ENCODE measurements around the gene CEP152. TPM values are rescaled to one million over a fixed set of nuclear protein-coding genes. Genes with fewer than 3 reads are reported as not detected.

The CEP152 gene
- total RNA-seq, 1 experiment from 2014 or later = 13.9 TPM

DNA sequence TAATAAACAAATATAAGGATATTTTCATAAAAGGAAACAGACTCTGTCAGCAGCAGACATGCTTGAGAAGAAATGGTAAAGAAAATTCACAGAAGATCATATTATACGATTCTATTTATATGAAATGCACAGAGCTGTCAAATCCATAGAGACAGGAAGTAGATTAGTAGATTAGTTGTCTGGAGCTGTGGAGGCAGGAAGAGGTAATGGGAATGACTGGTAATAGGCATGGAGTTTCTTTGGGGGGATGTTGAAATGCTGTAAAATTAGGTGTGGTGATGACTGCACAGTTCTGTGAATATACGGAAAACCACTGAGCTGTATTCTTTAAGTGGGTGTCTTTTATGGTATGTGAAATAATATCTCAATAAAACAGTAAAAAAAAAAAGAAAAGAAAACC lies 35.3 kb downstream of the CEP152 start:
- TF ChIP-seq, protein P1, sequence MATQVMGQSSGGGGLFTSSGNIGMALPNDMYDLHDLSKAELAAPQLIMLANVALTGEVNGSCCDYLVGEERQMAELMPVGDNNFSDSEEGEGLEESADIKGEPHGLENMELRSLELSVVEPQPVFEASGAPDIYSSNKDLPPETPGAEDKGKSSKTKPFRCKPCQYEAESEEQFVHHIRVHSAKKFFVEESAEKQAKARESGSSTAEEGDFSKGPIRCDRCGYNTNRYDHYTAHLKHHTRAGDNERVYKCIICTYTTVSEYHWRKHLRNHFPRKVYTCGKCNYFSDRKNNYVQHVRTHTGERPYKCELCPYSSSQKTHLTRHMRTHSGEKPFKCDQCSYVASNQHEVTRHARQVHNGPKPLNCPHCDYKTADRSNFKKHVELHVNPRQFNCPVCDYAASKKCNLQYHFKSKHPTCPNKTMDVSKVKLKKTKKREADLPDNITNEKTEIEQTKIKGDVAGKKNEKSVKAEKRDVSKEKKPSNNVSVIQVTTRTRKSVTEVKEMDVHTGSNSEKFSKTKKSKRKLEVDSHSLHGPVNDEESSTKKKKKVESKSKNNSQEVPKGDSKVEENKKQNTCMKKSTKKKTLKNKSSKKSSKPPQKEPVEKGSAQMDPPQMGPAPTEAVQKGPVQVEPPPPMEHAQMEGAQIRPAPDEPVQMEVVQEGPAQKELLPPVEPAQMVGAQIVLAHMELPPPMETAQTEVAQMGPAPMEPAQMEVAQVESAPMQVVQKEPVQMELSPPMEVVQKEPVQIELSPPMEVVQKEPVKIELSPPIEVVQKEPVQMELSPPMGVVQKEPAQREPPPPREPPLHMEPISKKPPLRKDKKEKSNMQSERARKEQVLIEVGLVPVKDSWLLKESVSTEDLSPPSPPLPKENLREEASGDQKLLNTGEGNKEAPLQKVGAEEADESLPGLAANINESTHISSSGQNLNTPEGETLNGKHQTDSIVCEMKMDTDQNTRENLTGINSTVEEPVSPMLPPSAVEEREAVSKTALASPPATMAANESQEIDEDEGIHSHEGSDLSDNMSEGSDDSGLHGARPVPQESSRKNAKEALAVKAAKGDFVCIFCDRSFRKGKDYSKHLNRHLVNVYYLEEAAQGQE (IDR thresholded peaks at IDR 0.05; ENCODE audit: insufficient read depth in 1 of 2, low read depth in 2 of 2, low read length in 1 of 2) = no peak
- TF ChIP-seq POLR2AphosphoS5 (IDR thresholded peaks at IDR 0.05; ENCODE audit: low read depth, low read length) = no peak
- TF ChIP-seq, protein P2, sequence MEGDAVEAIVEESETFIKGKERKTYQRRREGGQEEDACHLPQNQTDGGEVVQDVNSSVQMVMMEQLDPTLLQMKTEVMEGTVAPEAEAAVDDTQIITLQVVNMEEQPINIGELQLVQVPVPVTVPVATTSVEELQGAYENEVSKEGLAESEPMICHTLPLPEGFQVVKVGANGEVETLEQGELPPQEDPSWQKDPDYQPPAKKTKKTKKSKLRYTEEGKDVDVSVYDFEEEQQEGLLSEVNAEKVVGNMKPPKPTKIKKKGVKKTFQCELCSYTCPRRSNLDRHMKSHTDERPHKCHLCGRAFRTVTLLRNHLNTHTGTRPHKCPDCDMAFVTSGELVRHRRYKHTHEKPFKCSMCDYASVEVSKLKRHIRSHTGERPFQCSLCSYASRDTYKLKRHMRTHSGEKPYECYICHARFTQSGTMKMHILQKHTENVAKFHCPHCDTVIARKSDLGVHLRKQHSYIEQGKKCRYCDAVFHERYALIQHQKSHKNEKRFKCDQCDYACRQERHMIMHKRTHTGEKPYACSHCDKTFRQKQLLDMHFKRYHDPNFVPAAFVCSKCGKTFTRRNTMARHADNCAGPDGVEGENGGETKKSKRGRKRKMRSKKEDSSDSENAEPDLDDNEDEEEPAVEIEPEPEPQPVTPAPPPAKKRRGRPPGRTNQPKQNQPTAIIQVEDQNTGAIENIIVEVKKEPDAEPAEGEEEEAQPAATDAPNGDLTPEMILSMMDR (IDR thresholded peaks at IDR 0.05) = no peak
- no peak for TF ChIP-seq TCF7L2 (IDR thresholded peaks at IDR 0.05; ENCODE audit: low read depth, low read length)
- no peak for TF ChIP-seq SIN3A (IDR thresholded peaks at IDR 0.05; ENCODE audit: borderline replicate concordance, insufficient read depth, low read depth, low read length)
- ATAC-seq (no peak), DNase-seq (ENCODE audit: low read depth, low spot score) (no peak)
- Histone ChIP-seq H3K4me1 (ENCODE audit: control insufficient read depth, insufficient read depth, low read length) (no peaks in the 10 kb centered on the region), H3K27ac (ENCODE audit: low read length) (no peak overlapping the region), H3K9me3 (ENCODE audit: control insufficient read depth, insufficient read depth, low read depth, low read length) (no peaks in the 10 kb centered on the region), H3K36me3 (ENCODE audit: control insufficient read depth, insufficient read depth, low read length) (peaks cover 5% of the 10 kb centered on the region; the same call in 1 of the 2 replicates), H3K27me3 (ENCODE audit: control insufficient read depth, insufficient read depth, low read length) (no peaks in the 10 kb centered on the region), H3K4me3 (ENCODE audit: low read depth in 2 of 2, low read length in 2 of 2) (no peak overlapping the region)
- intact Hi-C loops (cut with micrococcal nuclease; ENCODE audit: unreplicated experiment) = no loop called here
- in situ Hi-C loops (cut with HindIII; ENCODE audit: low pct_unique_long_range_greater_than_20kb, low sequenced_read_pairs) = no loop called here
- ChIA-PET POLR2A (no interaction called here), CTCF (interaction anchor here (0.7 kb wide), 1 partner anchor 222 kb away, joined by 6 read pairs; no protein-coding TSS in a partner anchor)
- BruUV-seq (replicated peaks) = no TSS peak

DNA sequence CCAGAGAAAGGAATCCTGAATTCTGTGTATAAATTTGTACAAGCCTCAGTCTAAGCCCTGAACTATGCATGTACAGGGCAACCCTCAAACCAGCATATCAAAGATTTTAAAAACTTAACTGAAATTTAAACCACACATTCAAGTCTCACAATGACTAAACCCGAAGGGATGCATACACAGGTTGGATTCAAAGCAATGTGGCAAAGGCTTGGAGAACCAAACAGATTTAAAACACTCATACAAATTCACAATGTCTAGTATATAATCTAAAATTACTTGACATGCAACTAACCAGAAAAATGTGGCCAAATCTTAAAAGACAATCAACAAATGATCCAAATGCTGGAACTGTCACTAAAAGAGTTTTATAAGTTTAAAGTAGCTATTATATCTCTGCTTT lies 36.4 kb downstream of the CEP152 start:
- intact Hi-C loops (cut with micrococcal nuclease; ENCODE audit: unreplicated experiment) (no loop called here), in situ Hi-C loops (cut with HindIII; ENCODE audit: low pct_unique_long_range_greater_than_20kb, low sequenced_read_pairs) (no loop called here)
- POLR2A ChIA-PET = no interaction called here
- Histone ChIP-seq H3K27ac (ENCODE audit: low read length) (no peak overlapping the region), H3K9me3 (ENCODE audit: control insufficient read depth, insufficient read depth, low read depth, low read length) (no peaks in the 10 kb centered on the region), H3K4me3 (ENCODE audit: low read depth in 2 of 2, low read length in 2 of 2) (no peak overlapping the region), H3K27me3 (ENCODE audit: control insufficient read depth, insufficient read depth, low read length) (no peaks in the 10 kb centered on the region), H3K4me1 (ENCODE audit: control insufficient read depth, insufficient read depth, low read length) (no peaks in the 10 kb centered on the region), H3K36me3 (ENCODE audit: control insufficient read depth, insufficient read depth, low read length) (peaks cover 5% of the 10 kb centered on the region; the same call in 1 of the 2 replicates)
- DNase-seq (ENCODE audit: low read depth, low spot score) (no peak), ATAC-seq (no peak)
- CTCF ChIA-PET = no interaction called here
- BruUV-seq (replicated peaks) = no TSS peak
- TF ChIP-seq, protein P2 (IDR thresholded peaks at IDR 0.05) = no peak
- TF ChIP-seq POLR2AphosphoS5 (IDR thresholded peaks at IDR 0.05; ENCODE audit: low read depth, low read length) (no peak), TCF7L2 (IDR thresholded peaks at IDR 0.05; ENCODE audit: low read depth, low read length) (no peak), SIN3A (IDR thresholded peaks at IDR 0.05; ENCODE audit: borderline replicate concordance, insufficient read depth, low read depth, low read length) (no peak)
- TF ChIP-seq, protein P1 (IDR thresholded peaks at IDR 0.05; ENCODE audit: insufficient read depth in 1 of 2, low read depth in 2 of 2, low read length in 1 of 2) = no peak
